A673 (cell line): ENCODE measurements around the gene GALK1.

Source experiments
- CTCF ChIP-seq: fragments of 300-800, 200-600 bp; sonication (generic); conservative IDR thresholded peaks from 2 replicates; pipeline ENCODE4 v1.5.1; 2017; ENCODE audit warnings: low read depth, mild to moderate bottlenecking, antibody characterized with exemption, low read length, moderate library complexity, mixed read lengths
- EZH2 ChIP-seq: fragments of 200-600 bp; sonication (generic); IDR thresholded peaks from 2 replicates; pipeline ENCODE4 v1.6.1; 2017; ENCODE audit warnings: borderline replicate concordance, low read depth, mild to moderate bottlenecking, mixed read lengths, antibody characterized with exemption, low read length; ENCODE audit not compliant: poor library complexity, severe bottlenecking

GRCh38 chr17:75763269-75763607, 1.8 kb downstream of the GALK1 start:
- TF ChIP-seq CTCF (no peak), EZH2 (no peak)
